Measurements from ENCODE around the gene SH3BGR.

Gene SH3BGR

GRCh38 chr21:39474611-39475010, 22.8 kb downstream of the SH3BGR start:
- CTCF ChIA-PET: no interaction called here
- no peaks in the 10 kb centered on the region for H3K4me1 Mint-ChIP-seq
- H3K27ac Mint-ChIP-seq: no peak overlapping the region
- peaks cover 3% of the 10 kb centered on the region for H3K27me3 Mint-ChIP-seq
- no peaks in the 10 kb centered on the region for H3K9me3 Mint-ChIP-seq
- no peak overlapping the region for H3K4me3 Mint-ChIP-seq
- DNase-seq: no peak
- no peaks in the 10 kb centered on the region for H3K36me3 Mint-ChIP-seq

DNA sequence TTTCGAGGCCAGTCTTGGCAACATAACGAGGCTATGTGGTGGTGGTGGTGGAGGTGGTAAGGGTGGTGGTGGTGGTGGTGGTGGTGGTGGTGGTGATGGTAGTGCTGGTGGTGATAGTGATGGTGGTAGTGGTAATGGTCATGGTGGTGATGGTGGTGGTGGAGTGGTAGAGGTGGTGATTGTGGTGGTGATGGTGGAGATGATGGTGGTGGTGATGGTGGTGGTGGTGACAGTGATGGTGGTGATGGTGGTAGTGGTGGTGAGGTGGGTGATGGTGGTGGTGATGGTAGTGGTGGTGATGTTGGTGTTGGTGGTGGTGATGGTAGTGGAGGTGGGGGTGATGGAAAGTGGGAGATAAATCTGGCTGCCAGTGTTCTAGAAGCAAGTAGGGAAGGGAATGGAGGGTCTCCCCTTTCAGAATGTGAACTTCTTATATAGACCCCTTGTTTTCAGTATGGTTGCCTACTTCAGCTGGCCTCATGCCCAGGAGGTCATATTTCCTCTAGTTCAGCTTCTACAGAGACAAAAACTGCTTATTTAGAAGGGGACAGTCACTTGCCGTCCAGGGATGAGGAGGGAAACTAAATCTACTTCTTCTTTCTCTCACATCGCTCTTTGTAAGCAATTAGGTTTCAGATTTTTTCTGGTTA, 27.5 kb downstream of the SH3BGR start:
- Mint-ChIP-seq H3K36me3 (no peaks in the 10 kb centered on the region), H3K27ac (no peak overlapping the region), H3K27me3 (no peaks in the 10 kb centered on the region), H3K9me3 (no peaks in the 10 kb centered on the region), H3K4me1 (no peaks in the 10 kb centered on the region), H3K4me3 (no peak overlapping the region)
- DNase-seq: no peak
- CTCF ChIA-PET: no interaction called here

DNA sequence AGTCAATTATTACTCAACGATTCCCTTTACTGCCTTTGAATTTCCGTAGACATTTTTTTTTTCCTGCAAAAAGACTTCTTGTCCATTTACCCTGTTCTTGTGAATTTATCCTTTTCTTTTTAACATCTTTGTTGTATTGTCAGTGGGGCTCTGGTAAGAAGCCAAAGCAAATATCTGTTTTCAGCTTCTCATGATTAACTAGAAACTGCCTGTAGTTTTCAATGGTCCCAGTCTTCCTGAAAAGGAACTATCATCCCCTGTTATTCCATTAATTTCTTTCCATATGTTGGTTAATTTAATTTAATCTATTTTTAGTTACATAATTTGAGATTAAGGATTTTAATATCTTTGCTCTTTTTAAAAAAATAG, 28.0 kb downstream of the SH3BGR start:
- H3K9me3 Mint-ChIP-seq: no peaks in the 10 kb centered on the region

GRCh38 chr21:39480271-39480670, 28.5 kb downstream of the SH3BGR start:
- Mint-ChIP-seq H3K36me3 (no peaks in the 10 kb centered on the region), H3K4me1 (no peaks in the 10 kb centered on the region), H3K4me3 (no peak overlapping the region), H3K27ac (no peak overlapping the region), H3K9me3 (no peaks in the 10 kb centered on the region), H3K27me3 (no peaks in the 10 kb centered on the region)
- CTCF ChIA-PET: no interaction called here
- no peak for DNase-seq

More for the DNA sequence above, 28.0 kb downstream of the SH3BGR start:
- no peak for DNase-seq
- H3K27ac Mint-ChIP-seq: no peak overlapping the region
- CTCF ChIA-PET: no interaction called here
- no peaks in the 10 kb centered on the region for H3K4me1 Mint-ChIP-seq
- H3K4me3 Mint-ChIP-seq: no peak overlapping the region
- no peaks in the 10 kb centered on the region for H3K36me3 Mint-ChIP-seq
- H3K27me3 Mint-ChIP-seq: no peaks in the 10 kb centered on the region

DNA sequence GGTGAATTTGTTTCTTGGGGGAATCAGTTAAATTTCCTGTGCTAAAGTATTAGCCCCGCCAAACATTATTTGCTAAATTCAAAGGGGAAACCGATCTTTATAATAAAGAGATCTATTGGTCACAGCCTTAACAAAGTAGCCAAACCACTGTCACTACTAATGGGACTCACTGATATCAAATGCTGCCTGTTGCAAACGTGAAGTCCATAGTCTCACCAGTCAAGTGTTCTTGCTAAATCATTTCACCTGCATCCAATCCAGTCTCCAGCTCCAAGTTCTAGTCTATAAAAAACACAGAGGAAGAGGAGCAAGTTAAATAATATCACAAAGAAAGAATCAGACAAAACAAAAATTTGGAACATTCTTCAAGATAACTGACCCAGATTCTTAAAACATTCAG, 30.1 kb downstream of the SH3BGR start:
- no peak overlapping the region for H3K27ac Mint-ChIP-seq
- H3K4me1 Mint-ChIP-seq: no peaks in the 10 kb centered on the region
- CTCF ChIA-PET: no interaction called here
- no peaks in the 10 kb centered on the region for H3K36me3 Mint-ChIP-seq
- no peak overlapping the region for H3K4me3 Mint-ChIP-seq
- H3K9me3 Mint-ChIP-seq: no peaks in the 10 kb centered on the region
- no peak for DNase-seq
- no peaks in the 10 kb centered on the region for H3K27me3 Mint-ChIP-seq

GRCh38 chr21:39483917-39484316, 32.1 kb downstream of the SH3BGR start:
- no peak for DNase-seq
- Mint-ChIP-seq H3K36me3 (no peaks in the 10 kb centered on the region), H3K4me1 (no peaks in the 10 kb centered on the region), H3K9me3 (no peaks in the 10 kb centered on the region), H3K27ac (no peak overlapping the region), H3K4me3 (no peak overlapping the region), H3K27me3 (no peaks in the 10 kb centered on the region)
- CTCF ChIA-PET: no interaction called here

GRCh38 chr21:39484711-39485276, 33.0 kb downstream of the SH3BGR start:
- Mint-ChIP-seq H3K36me3 (no peaks in the 10 kb centered on the region), H3K27me3 (no peaks in the 10 kb centered on the region), H3K9me3 (no peaks in the 10 kb centered on the region), H3K27ac (no peak overlapping the region), H3K4me1 (no peaks in the 10 kb centered on the region), H3K4me3 (no peak overlapping the region)
- CTCF ChIA-PET: no interaction called here
- DNase-seq: no peak

- H3K4me3 Mint-ChIP-seq: no peak overlapping the region
- H3K9me3 Mint-ChIP-seq: no peaks in the 10 kb centered on the region
- H3K27ac Mint-ChIP-seq: no peak overlapping the region
- no peak for DNase-seq
- CTCF ChIA-PET: no interaction called here
- no peaks in the 10 kb centered on the region for H3K4me1 Mint-ChIP-seq
- no peaks in the 10 kb centered on the region for H3K36me3 Mint-ChIP-seq
- no peaks in the 10 kb centered on the region for H3K27me3 Mint-ChIP-seq
These were observed 37.7 kb downstream of the SH3BGR start for GRCh38 chr21:39489380-39489924.

DNA sequence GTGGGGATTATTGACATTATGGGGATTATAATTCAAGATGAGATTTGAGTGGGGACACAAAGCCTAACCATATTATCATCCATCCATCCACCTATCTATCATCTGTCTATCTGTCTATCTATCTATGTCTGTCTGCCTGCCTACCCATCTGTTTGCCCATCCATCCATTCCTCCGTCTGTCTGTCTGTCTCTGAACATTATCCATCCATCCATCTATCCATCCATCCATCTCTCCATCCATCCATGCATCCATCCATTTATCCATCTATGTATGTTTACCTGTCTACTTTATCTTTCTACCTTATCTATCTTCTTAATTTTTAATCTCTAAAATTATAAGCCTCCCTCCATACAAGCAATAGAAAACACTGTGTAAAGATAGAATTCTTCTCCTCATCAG, 47.4 kb downstream of the SH3BGR start:
- DNase-seq: no peak
- Mint-ChIP-seq H3K4me1 (no peaks in the 10 kb centered on the region), H3K36me3 (no peaks in the 10 kb centered on the region), H3K9me3 (peaks cover 3% of the 10 kb centered on the region), H3K4me3 (no peak overlapping the region), H3K27ac (no peak overlapping the region), H3K27me3 (no peaks in the 10 kb centered on the region)
- CTCF ChIA-PET: no interaction called here

DNA sequence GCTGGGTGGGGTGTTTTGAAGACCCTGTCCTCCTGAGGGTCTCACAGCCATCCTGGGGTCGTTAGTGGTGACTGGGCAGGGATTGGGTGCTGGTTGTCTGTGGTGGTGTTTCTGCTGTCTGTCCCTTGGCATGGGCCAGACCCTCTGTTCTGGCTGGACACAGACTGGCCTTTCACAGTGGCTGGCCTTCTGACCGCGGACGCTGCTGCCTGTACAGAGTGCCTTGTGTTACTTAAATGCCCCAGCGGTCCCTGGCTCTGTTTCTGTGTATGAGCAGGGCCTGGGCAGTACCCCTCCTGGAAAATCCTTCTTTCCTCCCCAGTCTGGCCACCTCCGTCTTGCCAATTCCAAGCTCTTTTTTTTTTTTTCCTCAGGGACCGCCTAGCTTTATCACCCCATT, 50.9 kb downstream of the SH3BGR start:
- Mint-ChIP-seq H3K9me3 (no peaks in the 10 kb centered on the region), H3K36me3 (no peaks in the 10 kb centered on the region), H3K4me3 (no peak overlapping the region), H3K4me1 (no peaks in the 10 kb centered on the region), H3K27ac (no peak overlapping the region), H3K27me3 (no peaks in the 10 kb centered on the region)
- CTCF ChIA-PET: no interaction called here
- no peak for DNase-seq

DNA sequence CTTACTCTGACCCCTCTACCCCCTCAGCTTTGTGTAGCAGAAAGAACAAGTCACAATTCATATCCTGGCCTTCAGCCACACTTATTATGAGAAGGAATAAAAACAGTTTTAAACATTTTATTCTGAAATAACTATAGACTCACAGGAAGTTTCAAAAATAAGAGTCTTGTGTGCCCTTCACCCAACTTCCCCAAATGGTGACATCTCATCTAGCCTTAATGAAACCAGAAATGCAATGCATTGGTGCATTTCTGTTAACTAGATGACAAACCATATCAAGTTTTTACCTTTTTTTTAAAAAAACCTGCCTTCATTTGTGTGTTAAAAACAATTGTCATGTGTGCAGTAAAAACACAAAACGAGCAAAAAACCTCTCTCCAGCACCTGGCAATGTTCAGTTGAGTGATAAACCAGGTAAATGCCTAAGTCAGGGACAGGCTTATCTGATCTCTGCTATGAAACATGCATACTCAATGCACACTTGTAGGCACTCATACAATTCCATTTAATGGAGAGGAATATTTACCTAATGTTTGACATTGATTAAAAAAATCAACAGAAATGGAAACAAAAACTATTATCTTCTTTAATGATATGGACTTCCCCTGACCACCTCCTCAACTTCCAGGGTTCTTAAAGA, 51.5 kb downstream of the SH3BGR start:
- H3K36me3 Mint-ChIP-seq: no peaks in the 10 kb centered on the region
- no peaks in the 10 kb centered on the region for H3K9me3 Mint-ChIP-seq
- CTCF ChIA-PET: no interaction called here
- no peak overlapping the region for H3K27ac Mint-ChIP-seq
- no peaks in the 10 kb centered on the region for H3K4me1 Mint-ChIP-seq
- no peak overlapping the region for H3K4me3 Mint-ChIP-seq
- no peak for DNase-seq
- no peaks in the 10 kb centered on the region for H3K27me3 Mint-ChIP-seq

DNA sequence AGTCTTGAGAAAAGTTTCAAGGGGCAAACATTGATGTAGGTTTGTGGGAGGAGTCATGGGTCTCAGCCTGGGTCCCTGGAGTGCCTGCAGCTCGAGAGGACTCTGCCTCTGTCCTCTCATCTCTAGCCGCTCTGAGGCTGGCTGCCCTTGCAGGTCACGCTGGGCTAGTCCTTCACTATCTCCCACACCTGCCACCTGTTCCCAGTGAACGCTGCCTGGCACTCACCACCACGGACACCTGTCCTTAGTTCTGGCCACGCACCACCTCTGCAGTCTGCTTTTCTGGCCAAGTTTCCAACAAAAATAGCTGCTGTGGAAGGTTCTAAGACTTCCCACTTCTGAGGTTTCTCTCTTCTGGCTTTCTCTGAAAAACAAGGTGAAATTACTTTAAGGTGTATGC, 52.5 kb downstream of the SH3BGR start:
- H3K9me3 Mint-ChIP-seq: no peaks in the 10 kb centered on the region
- no peak for DNase-seq
- CTCF ChIA-PET: interaction anchor here (1.1 to 1.8 kb wide), 2 partner anchors 14 to 15 kb away, joined by 3 to 5 read pairs; no protein-coding TSS in a partner anchor
- H3K4me1 Mint-ChIP-seq: no peaks in the 10 kb centered on the region
- no peak overlapping the region for H3K27ac Mint-ChIP-seq
- H3K4me3 Mint-ChIP-seq: no peak overlapping the region
- no peaks in the 10 kb centered on the region for H3K27me3 Mint-ChIP-seq
- H3K36me3 Mint-ChIP-seq: no peaks in the 10 kb centered on the region

GRCh38 chr21:39510240-39510639, 58.5 kb downstream of the SH3BGR start:
- Mint-ChIP-seq H3K4me3 (no peak overlapping the region), H3K4me1 (no peaks in the 10 kb centered on the region), H3K27me3 (no peaks in the 10 kb centered on the region), H3K27ac (no peak overlapping the region), H3K36me3 (no peaks in the 10 kb centered on the region), H3K9me3 (no peaks in the 10 kb centered on the region)
- no peak for DNase-seq
- CTCF ChIA-PET: interaction anchor here (0.8 kb wide), 1 partner anchor 28 kb away, joined by 4 read pairs; no protein-coding TSS in a partner anchor

- CTCF ChIA-PET: no interaction called here
- H3K27me3 Mint-ChIP-seq: no peaks in the 10 kb centered on the region
- no peak overlapping the region for H3K27ac Mint-ChIP-seq
- H3K36me3 Mint-ChIP-seq: no peaks in the 10 kb centered on the region
- no peak overlapping the region for H3K4me3 Mint-ChIP-seq
- no peaks in the 10 kb centered on the region for H3K9me3 Mint-ChIP-seq
- H3K4me1 Mint-ChIP-seq: no peaks in the 10 kb centered on the region
- DNase-seq: no peak
These were observed 59.3 kb downstream of the SH3BGR start for GRCh38 chr21:39511102-39511501.

- CTCF ChIA-PET: no interaction called here
- no peak overlapping the region for H3K27ac Mint-ChIP-seq
- DNase-seq: no peak
- H3K27me3 Mint-ChIP-seq: no peaks in the 10 kb centered on the region
- no peaks in the 10 kb centered on the region for H3K4me1 Mint-ChIP-seq
- H3K4me3 Mint-ChIP-seq: no peak overlapping the region
- no peaks in the 10 kb centered on the region for H3K9me3 Mint-ChIP-seq
- no peaks in the 10 kb centered on the region for H3K36me3 Mint-ChIP-seq
These were observed 62.0 kb downstream of the SH3BGR start for GRCh38 chr21:39513735-39514134.

Data from activated naive CD4-positive, alpha-beta T cell treated with anti-CD3 and anti-CD28 coated beads, Interleukin-2, amount 10 ng/mL, durations not matched to agents 7 days and 5 days (primary cell).